ACC112 (cell line): Measurements from ENCODE around the gene FRAS1.
A peak's percentile ranks its signal among the peaks of the same experiment; 100 is the strongest.
"Not testable (repeated sequence)": the region's sequence is repeated elsewhere in the genome, so short reads cannot be mapped to it uniquely, and the experiment has no call there.

ENCODE experiments used
- H2AFZ ChIP-seq: fragments of 200-600 bp; sonication (generic); one replicate; pipeline ENCODE4 v1.6.0; 2017; ENCODE audit warnings: antibody characterized with exemption, low read length; ENCODE audit not compliant: unreplicated experiment
- H3K27ac ChIP-seq: fragments of 200-600 bp; sonication (generic); 2 replicates; pipeline ENCODE4 v1.5.1; 2014; ENCODE audit warnings: low read depth, mild to moderate bottlenecking, antibody characterized with exemption, low read length, moderate library complexity
- H3K27me3 ChIP-seq: fragments of 200-600 bp; sonication (generic); 2 replicates; pipeline ENCODE4 v1.6.1; 2014; ENCODE audit warnings: mild to moderate bottlenecking, antibody characterized with exemption, low read length, moderate library complexity, mixed read lengths; ENCODE audit not compliant: insufficient read depth
- H3K36me3 ChIP-seq: fragments of 200-600 bp; sonication (generic); 2 replicates; pipeline ENCODE4 v1.6.1; 2016; ENCODE audit warnings: mild to moderate bottlenecking, antibody characterized with exemption, low read length, moderate library complexity, mixed read lengths; ENCODE audit not compliant: insufficient read depth
- H3K4me1 ChIP-seq: fragments of 200-600 bp; sonication (generic); one replicate; pipeline ENCODE4 v1.6.1; 2016; ENCODE audit warnings: low read length, mixed read lengths; ENCODE audit not compliant: insufficient read depth, unreplicated experiment, control insufficient read depth
- H3K4me3 ChIP-seq: fragments of 200-600 bp; sonication (generic); 2 replicates; pipeline ENCODE4 v1.5.1; 2014; ENCODE audit warnings: mild to moderate bottlenecking, low read depth, low read length
- H3K79me2 ChIP-seq: fragments of 200-600 bp; sonication (generic); one replicate; pipeline ENCODE4 v1.6.0; 2016; ENCODE audit warnings: low read length; ENCODE audit not compliant: control insufficient read depth, unreplicated experiment, insufficient read depth

The FRAS1 gene

GRCh38 chr4:78493731-78494130 lies 436.6 kb downstream of the FRAS1 start:
- H3K4me3 ChIP-seq: no peak overlapping the region
- H3K36me3 ChIP-seq: no peaks in the 10 kb centered on the region
- no peaks in the 10 kb centered on the region for H3K79me2 ChIP-seq
- no peaks in the 10 kb centered on the region for H3K4me1 ChIP-seq
- H3K27ac ChIP-seq: no peak overlapping the region
- H3K27me3 ChIP-seq: 0 out of 2 replicates have a peak, but pooled peaks cover 4% of the 10 kb centered on the region
- no peak overlapping the region for H2AFZ ChIP-seq

GRCh38 chr4:78496021-78496643 lies 439.0 kb downstream of the FRAS1 start:
- Histone ChIP-seq H3K27ac (no peak overlapping the region), H3K4me3 (no peak overlapping the region), H2AFZ (no peak overlapping the region), H3K27me3 (no peaks in the 10 kb centered on the region), H3K4me1 (no peaks in the 10 kb centered on the region), H3K36me3 (no peaks in the 10 kb centered on the region), H3K79me2 (no peaks in the 10 kb centered on the region)

- not testable (repeated sequence) for H3K4me3 ChIP-seq, H3K36me3 ChIP-seq, H2AFZ ChIP-seq, H3K27ac ChIP-seq, H3K79me2 ChIP-seq, H3K27me3 ChIP-seq, H3K4me1 ChIP-seq
Observed at GRCh38 chr4:78506260-78506659, 449.1 kb downstream of the FRAS1 start.

GRCh38 chr4:78509043-78509442 lies 451.9 kb downstream of the FRAS1 start:
- no peaks in the 10 kb centered on the region for H3K79me2 ChIP-seq
- no peaks in the 10 kb centered on the region for H3K4me1 ChIP-seq
- H3K27ac ChIP-seq: no peak overlapping the region
- H3K36me3 ChIP-seq: no peaks in the 10 kb centered on the region
- no peak overlapping the region for H2AFZ ChIP-seq
- no peak overlapping the region for H3K4me3 ChIP-seq
- H3K27me3 ChIP-seq: no peaks in the 10 kb centered on the region; the same call in 1 of the 2 replicates

- Histone ChIP-seq H2AFZ (no peak overlapping the region), H3K79me2 (no peaks in the 10 kb centered on the region), H3K27me3 (no peaks in the 10 kb centered on the region; the same call in 1 of the 2 replicates), H3K4me3 (no peak overlapping the region), H3K4me1 (no peaks in the 10 kb centered on the region), H3K27ac (no peak overlapping the region), H3K36me3 (no peaks in the 10 kb centered on the region)
Observed at GRCh38 chr4:78510108-78510507, 453.0 kb downstream of the FRAS1 start.

GRCh38 chr4:78510681-78511080 lies 453.6 kb downstream of the FRAS1 start:
- Histone ChIP-seq H3K36me3 (no peaks in the 10 kb centered on the region), H3K27ac (no peak overlapping the region)

GRCh38 chr4:78512357-78512920 lies 455.3 kb downstream of the FRAS1 start:
- no peaks in the 10 kb centered on the region for H3K4me1 ChIP-seq
- no peak overlapping the region for H2AFZ ChIP-seq
- H3K4me3 ChIP-seq: no peak overlapping the region
- H3K79me2 ChIP-seq: no peaks in the 10 kb centered on the region
- no peaks in the 10 kb centered on the region; the same call in 1 of the 2 replicates for H3K27me3 ChIP-seq
- H3K36me3 ChIP-seq: no peaks in the 10 kb centered on the region
- no peak overlapping the region for H3K27ac ChIP-seq

More at GRCh38 chr4:78510681-78511080, 453.6 kb downstream of the FRAS1 start:
- H3K4me1 ChIP-seq: no peaks in the 10 kb centered on the region
- H3K4me3 ChIP-seq: no peak overlapping the region
- H2AFZ ChIP-seq: no peak overlapping the region
- no peaks in the 10 kb centered on the region for H3K79me2 ChIP-seq
- H3K27me3 ChIP-seq: no peaks in the 10 kb centered on the region; the same call in 1 of the 2 replicates

GRCh38 chr4:78513411-78513975 lies 456.4 kb downstream of the FRAS1 start:
- H3K4me1 ChIP-seq: no peaks in the 10 kb centered on the region
- no peaks in the 10 kb centered on the region for H3K36me3 ChIP-seq
- no peak overlapping the region for H2AFZ ChIP-seq
- H3K79me2 ChIP-seq: no peaks in the 10 kb centered on the region
- H3K27ac ChIP-seq: no peak overlapping the region
- H3K4me3 ChIP-seq: no peak overlapping the region
- no peaks in the 10 kb centered on the region; the same call in 1 of the 2 replicates for H3K27me3 ChIP-seq

GRCh38 chr4:78517050-78517652 lies 460.0 kb downstream of the FRAS1 start:
- Histone ChIP-seq H3K4me3 (no peak overlapping the region), H3K79me2 (no peaks in the 10 kb centered on the region), H2AFZ (peak overlapping the region; percentile 14), H3K4me1 (peaks cover 11% of the 10 kb centered on the region), H3K27me3 (no peaks in the 10 kb centered on the region), H3K36me3 (no peaks in the 10 kb centered on the region), H3K27ac (no peak overlapping the region)

- Histone ChIP-seq H2AFZ (no peak overlapping the region), H3K4me1 (peaks cover 11% of the 10 kb centered on the region), H3K27me3 (no peaks in the 10 kb centered on the region), H3K79me2 (no peaks in the 10 kb centered on the region), H3K4me3 (no peak overlapping the region), H3K27ac (no peak overlapping the region), H3K36me3 (no peaks in the 10 kb centered on the region)
Observed at GRCh38 chr4:78518561-78518960, 461.4 kb downstream of the FRAS1 start.
